ENCODE measurements around the gene MAPK8IP2.

DNA sequence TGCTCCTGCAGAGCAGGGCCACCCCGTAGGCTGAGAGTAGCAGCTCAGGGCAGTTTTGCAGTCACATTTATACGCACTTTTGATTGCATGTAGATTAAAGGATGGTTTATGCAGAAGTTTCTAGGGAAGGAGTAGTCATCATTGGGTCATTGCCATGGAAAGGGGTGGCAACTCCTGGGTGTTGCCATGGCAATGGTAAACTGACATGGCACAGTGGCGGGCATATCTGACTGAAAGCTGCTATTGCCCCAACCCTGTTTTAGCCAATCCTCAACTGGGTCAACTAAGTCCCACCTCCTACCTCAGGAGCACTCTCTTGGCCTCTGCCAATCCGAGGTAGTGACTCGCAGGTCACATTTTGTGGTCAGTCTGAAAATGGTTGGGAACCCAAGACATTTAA lies 29.8 kb downstream of the MAPK8IP2 start:
- TF ChIP-seq, protein P1, sequence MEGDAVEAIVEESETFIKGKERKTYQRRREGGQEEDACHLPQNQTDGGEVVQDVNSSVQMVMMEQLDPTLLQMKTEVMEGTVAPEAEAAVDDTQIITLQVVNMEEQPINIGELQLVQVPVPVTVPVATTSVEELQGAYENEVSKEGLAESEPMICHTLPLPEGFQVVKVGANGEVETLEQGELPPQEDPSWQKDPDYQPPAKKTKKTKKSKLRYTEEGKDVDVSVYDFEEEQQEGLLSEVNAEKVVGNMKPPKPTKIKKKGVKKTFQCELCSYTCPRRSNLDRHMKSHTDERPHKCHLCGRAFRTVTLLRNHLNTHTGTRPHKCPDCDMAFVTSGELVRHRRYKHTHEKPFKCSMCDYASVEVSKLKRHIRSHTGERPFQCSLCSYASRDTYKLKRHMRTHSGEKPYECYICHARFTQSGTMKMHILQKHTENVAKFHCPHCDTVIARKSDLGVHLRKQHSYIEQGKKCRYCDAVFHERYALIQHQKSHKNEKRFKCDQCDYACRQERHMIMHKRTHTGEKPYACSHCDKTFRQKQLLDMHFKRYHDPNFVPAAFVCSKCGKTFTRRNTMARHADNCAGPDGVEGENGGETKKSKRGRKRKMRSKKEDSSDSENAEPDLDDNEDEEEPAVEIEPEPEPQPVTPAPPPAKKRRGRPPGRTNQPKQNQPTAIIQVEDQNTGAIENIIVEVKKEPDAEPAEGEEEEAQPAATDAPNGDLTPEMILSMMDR (IDR thresholded peaks at IDR 0.05) = no peak
- TF ChIP-seq POLR2A (IDR thresholded peaks at IDR 0.05) = no peak
